PFSK-1 (cell line): ENCODE measurements around the gene POP7.

Source experiments
- POLR2AphosphoS5 ChIP-seq: IDR thresholded peaks from 2 replicates; pipeline ENCODE4 v1.6.1; 2012; ENCODE audit warnings: low read depth, mild to moderate bottlenecking, control low read depth, low read length, moderate library complexity
- SIN3A ChIP-seq: IDR thresholded peaks from 2 replicates; pipeline ENCODE4 v1.6.1; 2012; ENCODE audit warnings: mild to moderate bottlenecking, low read length, moderate library complexity, borderline replicate concordance; ENCODE audit not compliant: insufficient read depth
- TAF1 ChIP-seq: IDR thresholded peaks from 2 replicates; pipeline ENCODE4 v1.6.1; 2012; ENCODE audit warnings: low read length, control low read depth, borderline replicate concordance; ENCODE audit not compliant: insufficient read depth

DNA sequence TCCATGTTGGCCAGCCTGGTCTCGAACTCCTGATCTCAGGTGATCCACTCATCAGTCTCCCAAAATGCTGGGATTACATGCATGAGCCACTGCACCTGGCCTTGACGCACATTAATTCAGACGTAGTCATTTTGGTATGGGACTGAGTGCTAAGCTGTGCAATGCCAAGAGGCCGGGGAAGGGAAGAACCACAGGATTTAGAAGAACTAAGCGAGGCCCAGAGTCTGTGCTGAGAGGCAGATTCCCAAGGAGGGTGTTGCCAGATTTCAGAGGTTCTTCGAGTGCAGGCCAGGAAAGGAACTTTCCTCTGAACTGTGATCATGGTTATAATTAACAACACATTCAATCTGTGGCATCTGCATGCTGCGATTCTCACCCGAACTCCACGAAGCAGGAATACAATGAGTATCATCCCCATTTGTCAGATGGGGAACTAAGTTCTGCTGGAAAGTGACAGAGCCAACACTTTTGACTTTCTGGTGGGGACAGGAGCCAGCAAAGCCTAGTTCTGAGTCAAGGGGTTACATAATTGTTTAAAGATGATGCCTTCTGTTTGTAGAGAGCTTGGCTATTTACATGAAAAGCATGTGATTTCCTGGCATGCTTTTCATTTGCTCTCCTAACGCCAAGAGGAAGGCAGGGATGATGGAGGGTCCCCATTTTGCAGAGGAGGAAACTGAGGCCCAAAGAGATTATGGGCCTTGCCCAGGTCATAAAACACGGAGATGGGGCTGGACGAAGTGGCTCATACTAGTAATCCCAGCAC is 21.3 kb downstream of the POP7 start:
- TF ChIP-seq TAF1 (no peak), SIN3A (no peak), POLR2AphosphoS5 (no peak)
